ENCODE data around the gene FGFBP2. TPM values are rescaled to one million over a fixed set of nuclear protein-coding genes. Genes with fewer than 3 reads are reported as not detected.

FGFBP2 gene
- polyA plus RNA-seq, 1 experiment: not detected

- CTCF ChIA-PET: interaction anchor here (1.1 kb wide), 1 partner anchor 88 kb away, joined by 3 read pairs; no protein-coding TSS in a partner anchor
- TF ChIP-seq, protein P1, sequence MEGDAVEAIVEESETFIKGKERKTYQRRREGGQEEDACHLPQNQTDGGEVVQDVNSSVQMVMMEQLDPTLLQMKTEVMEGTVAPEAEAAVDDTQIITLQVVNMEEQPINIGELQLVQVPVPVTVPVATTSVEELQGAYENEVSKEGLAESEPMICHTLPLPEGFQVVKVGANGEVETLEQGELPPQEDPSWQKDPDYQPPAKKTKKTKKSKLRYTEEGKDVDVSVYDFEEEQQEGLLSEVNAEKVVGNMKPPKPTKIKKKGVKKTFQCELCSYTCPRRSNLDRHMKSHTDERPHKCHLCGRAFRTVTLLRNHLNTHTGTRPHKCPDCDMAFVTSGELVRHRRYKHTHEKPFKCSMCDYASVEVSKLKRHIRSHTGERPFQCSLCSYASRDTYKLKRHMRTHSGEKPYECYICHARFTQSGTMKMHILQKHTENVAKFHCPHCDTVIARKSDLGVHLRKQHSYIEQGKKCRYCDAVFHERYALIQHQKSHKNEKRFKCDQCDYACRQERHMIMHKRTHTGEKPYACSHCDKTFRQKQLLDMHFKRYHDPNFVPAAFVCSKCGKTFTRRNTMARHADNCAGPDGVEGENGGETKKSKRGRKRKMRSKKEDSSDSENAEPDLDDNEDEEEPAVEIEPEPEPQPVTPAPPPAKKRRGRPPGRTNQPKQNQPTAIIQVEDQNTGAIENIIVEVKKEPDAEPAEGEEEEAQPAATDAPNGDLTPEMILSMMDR (IDR thresholded peaks at IDR 0.05; ENCODE audit: insufficient read depth, low read depth, low read length): no peak
- no peak overlapping the region for H3K4me3 ChIP-seq (ENCODE audit: low read depth, low read length)
- POLR2A ChIA-PET: no interaction called here
- H3K27me3 ChIP-seq (ENCODE audit: control insufficient read depth, insufficient read depth, low read length): peaks cover under 1% of the 10 kb centered on the region; the same call in 1 of the 2 replicates
- H3K36me3 ChIP-seq (ENCODE audit: control insufficient read depth, insufficient read depth, low read length): no peaks in the 10 kb centered on the region
- no peak for DNase-seq (ENCODE audit: low read depth)
Measured at GRCh38 chr4:15971068-15971801, 8.3 kb upstream of the FGFBP2 start.

DNA sequence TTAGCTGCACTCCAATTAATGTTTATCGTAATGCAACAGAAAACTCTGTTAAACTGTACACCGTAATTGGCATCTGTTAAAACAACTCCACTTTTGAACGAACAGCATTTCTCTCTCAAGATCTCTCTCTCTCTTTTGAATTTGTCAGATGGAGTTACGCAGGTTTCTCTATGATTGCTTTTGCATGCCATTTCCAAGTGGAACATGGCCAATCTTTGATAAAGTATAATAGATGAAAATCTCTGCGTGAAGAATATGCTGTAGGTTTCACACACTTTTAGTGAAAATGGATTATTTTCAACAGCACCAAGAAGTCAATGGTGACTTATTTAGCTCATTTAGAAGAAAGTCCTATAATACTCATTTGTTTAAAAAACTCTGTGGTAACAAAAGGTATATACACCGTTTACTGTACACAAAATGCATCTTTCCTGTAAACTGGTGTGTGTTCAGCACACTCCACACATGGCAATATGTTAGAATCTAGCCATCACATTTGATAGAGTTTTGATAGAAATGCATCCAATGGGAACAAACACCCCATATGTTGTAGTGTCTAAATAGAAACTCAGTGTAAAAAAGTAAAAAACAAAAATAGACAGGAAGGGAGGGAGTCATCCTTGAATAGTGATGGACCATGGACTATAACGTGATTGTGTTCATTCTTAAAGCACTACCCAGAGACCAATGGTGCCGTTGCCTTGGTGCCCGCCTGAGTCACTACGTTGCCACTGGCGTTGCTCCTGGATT is 5.8 kb upstream of the FGFBP2 start:
- ChIA-PET POLR2A (no interaction called here), CTCF (interaction anchor here (0.8 kb wide), 1 partner anchor 212 kb away, joined by 3 read pairs; no protein-coding TSS in a partner anchor)
- Histone ChIP-seq H3K4me3 (ENCODE audit: low read depth, low read length) (no peak overlapping the region), H3K36me3 (ENCODE audit: control insufficient read depth, insufficient read depth, low read length) (no peaks in the 10 kb centered on the region), H3K27me3 (ENCODE audit: control insufficient read depth, insufficient read depth, low read length) (peaks cover 1% of the 10 kb centered on the region; the same call in 1 of the 2 replicates)
- TF ChIP-seq, protein P1 (IDR thresholded peaks at IDR 0.05; ENCODE audit: insufficient read depth, low read depth, low read length): no peak
- DNase-seq (ENCODE audit: low read depth): no peak

GRCh38 chr4:15965325-15965724 is 2.4 kb upstream of the FGFBP2 start:
- ChIA-PET CTCF (interaction anchor here (1.3 to 1.7 kb wide), 7 partner anchors 8 to 486 kb away, joined by 3 to 8 read pairs (median 4); no protein-coding TSS in a partner anchor), POLR2A (no interaction called here)
- TF ChIP-seq, protein P1 (IDR thresholded peaks at IDR 0.05; ENCODE audit: insufficient read depth, low read depth, low read length): no peak

GRCh38 chr4:15964159-15964558 is 1.2 kb upstream of the FGFBP2 start:
- DNase-seq (ENCODE audit: low read depth): no peak
- ChIA-PET POLR2A (no interaction called here), CTCF (interaction anchor here (0.6 to 4.4 kb wide), 9 partner anchors 8 to 159 kb away, joined by 3 to 38 read pairs (median 3); no protein-coding TSS in a partner anchor)
- Histone ChIP-seq H3K4me3 (ENCODE audit: low read depth, low read length) (no peak overlapping the region), H3K36me3 (ENCODE audit: control insufficient read depth, insufficient read depth, low read length) (no peaks in the 10 kb centered on the region), H3K27me3 (ENCODE audit: control insufficient read depth, insufficient read depth, low read length) (peaks cover 6% of the 10 kb centered on the region)
- TF ChIP-seq, protein P1 (IDR thresholded peaks at IDR 0.05; ENCODE audit: insufficient read depth, low read depth, low read length): no peak

More at GRCh38 chr4:15965325-15965724, 2.4 kb upstream of the FGFBP2 start:
- Histone ChIP-seq H3K4me3 (ENCODE audit: low read depth, low read length) (no peak overlapping the region), H3K36me3 (ENCODE audit: control insufficient read depth, insufficient read depth, low read length) (no peaks in the 10 kb centered on the region), H3K27me3 (ENCODE audit: control insufficient read depth, insufficient read depth, low read length) (peaks cover 6% of the 10 kb centered on the region)
- no peak for DNase-seq (ENCODE audit: low read depth)

DNA sequence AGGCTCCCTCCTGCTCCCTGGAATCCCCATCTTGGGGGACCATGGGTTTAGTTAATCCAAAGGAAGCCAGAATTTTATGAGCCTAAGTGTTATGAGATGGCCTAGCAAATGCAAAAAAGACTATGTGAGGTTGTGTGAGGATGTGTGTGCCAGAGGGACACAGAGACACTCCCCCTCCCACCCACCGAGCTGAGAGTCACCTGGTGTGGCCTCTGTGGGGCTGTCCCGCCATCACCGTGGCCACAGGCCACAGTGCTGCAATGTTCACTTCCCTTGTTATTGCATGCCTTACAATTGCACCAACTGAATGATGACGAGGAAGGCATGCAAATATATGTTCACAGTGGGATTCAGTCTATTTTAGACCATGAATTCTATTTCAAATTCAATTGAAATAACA is 601 bp upstream of the FGFBP2 start:
- DNase-seq (ENCODE audit: low read depth): no peak
- ChIA-PET CTCF (interaction anchor here (0.6 to 4.4 kb wide), 9 partner anchors 23 to 301 kb away, joined by 3 to 38 read pairs (median 4); no protein-coding TSS in a partner anchor), POLR2A (no interaction called here)
- TF ChIP-seq, protein P1 (IDR thresholded peaks at IDR 0.05; ENCODE audit: insufficient read depth, low read depth, low read length): no peak
- no peak overlapping the region for H3K4me3 ChIP-seq (ENCODE audit: low read depth, low read length)
- H3K27me3 ChIP-seq (ENCODE audit: control insufficient read depth, insufficient read depth, low read length): peaks cover 6% of the 10 kb centered on the region
- H3K36me3 ChIP-seq (ENCODE audit: control insufficient read depth, insufficient read depth, low read length): no peaks in the 10 kb centered on the region
